ENCODE data around the gene NXNL1. TPM values are rescaled to one million over a fixed set of nuclear protein-coding genes. Genes with fewer than 3 reads are reported as not detected.

Gene NXNL1
- total and polyA plus RNA-seq, 2 experiments from 2014 or later = 0.16 TPM; not detected in 1

DNA sequence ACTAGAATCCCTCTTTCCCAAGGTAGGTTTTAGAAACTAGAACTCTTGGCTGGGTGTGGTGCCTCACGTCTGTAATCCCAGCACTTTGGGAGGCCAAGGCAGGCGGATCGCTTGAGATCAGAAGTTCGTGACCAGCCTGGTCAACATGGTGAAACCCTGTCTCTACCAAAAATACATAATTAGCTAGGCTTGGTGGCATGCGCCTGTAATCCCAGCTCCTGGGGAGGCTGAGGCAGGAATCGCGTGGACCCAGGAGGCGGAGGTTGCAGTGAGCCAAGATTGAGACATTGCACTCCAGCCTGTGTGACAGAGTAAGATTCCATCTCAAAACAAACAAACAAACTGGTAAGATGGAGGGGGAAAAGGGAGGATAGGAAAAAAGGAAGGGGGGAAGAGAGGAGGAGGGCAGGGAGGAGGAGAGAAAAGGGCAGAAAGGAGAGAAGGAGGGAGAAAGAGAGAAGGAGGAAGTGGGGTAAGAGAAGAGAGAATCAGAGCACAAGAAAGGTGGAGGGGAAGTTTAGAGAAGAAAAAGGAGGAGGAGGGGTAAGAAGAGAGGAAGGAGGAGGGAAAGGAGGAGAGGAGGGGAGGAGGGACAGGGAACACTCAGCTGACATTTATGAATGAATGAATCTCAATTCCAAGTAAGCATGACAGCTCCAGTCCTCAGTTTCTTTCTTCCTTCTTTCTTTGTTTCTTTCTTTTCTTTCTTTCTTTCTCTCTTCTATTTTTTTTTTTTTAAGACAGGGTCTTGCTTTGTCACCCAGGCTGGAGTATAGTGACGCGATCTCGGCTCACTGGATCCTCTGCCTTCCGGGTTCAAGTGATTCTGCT, 7.0 kb upstream of the NXNL1 start:
- TF ChIP-seq, protein P1, sequence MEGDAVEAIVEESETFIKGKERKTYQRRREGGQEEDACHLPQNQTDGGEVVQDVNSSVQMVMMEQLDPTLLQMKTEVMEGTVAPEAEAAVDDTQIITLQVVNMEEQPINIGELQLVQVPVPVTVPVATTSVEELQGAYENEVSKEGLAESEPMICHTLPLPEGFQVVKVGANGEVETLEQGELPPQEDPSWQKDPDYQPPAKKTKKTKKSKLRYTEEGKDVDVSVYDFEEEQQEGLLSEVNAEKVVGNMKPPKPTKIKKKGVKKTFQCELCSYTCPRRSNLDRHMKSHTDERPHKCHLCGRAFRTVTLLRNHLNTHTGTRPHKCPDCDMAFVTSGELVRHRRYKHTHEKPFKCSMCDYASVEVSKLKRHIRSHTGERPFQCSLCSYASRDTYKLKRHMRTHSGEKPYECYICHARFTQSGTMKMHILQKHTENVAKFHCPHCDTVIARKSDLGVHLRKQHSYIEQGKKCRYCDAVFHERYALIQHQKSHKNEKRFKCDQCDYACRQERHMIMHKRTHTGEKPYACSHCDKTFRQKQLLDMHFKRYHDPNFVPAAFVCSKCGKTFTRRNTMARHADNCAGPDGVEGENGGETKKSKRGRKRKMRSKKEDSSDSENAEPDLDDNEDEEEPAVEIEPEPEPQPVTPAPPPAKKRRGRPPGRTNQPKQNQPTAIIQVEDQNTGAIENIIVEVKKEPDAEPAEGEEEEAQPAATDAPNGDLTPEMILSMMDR (IDR thresholded peaks at IDR 0.05; ENCODE audit: low read depth, low read length) = no peak
- DNase-seq (ENCODE audit: low read depth in 1 of 2, low spot score in 1 of 2) = no peak
- H3K4me1 ChIP-seq (ENCODE audit: low read depth) = peaks cover 11% of the 10 kb centered on the region
- no peak overlapping the region for H3K27ac ChIP-seq
- no peaks in the 10 kb centered on the region for H3K36me3 ChIP-seq
- no peaks in the 10 kb centered on the region for H3K9me3 ChIP-seq (ENCODE audit: low read depth)
- peaks cover 2% of the 10 kb centered on the region for H3K27me3 ChIP-seq
- H3K4me3 ChIP-seq = no peak overlapping the region

DNA sequence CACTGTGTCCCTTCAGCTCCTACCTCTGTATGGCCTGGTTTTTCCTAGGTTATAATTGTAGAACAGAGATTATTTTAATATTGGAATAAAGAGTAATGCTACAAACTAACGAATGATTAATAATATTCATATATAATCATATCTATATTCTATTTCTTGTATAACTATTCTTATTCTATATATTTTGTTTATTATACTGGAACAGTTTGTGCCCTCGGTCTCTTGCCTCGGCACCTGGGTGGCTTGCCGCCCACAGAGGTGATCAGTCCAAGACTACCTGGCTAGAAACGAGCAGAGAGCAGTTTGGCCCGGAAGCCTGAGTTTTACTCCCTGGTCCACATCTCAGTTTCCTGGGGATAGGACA, 5.7 kb upstream of the NXNL1 start:
- H3K9me3 ChIP-seq (ENCODE audit: low read depth) = no peaks in the 10 kb centered on the region
- no peak for DNase-seq (ENCODE audit: low read depth in 1 of 2, low spot score in 1 of 2)
- H3K36me3 ChIP-seq = no peaks in the 10 kb centered on the region
- H3K27me3 ChIP-seq = peaks cover 2% of the 10 kb centered on the region
- no peak overlapping the region for H3K27ac ChIP-seq
- TF ChIP-seq, protein P1 (IDR thresholded peaks at IDR 0.05; ENCODE audit: low read depth, low read length) = no peak
- H3K4me1 ChIP-seq (ENCODE audit: low read depth) = peaks cover 9% of the 10 kb centered on the region
- no peak overlapping the region for H3K4me3 ChIP-seq

DNA sequence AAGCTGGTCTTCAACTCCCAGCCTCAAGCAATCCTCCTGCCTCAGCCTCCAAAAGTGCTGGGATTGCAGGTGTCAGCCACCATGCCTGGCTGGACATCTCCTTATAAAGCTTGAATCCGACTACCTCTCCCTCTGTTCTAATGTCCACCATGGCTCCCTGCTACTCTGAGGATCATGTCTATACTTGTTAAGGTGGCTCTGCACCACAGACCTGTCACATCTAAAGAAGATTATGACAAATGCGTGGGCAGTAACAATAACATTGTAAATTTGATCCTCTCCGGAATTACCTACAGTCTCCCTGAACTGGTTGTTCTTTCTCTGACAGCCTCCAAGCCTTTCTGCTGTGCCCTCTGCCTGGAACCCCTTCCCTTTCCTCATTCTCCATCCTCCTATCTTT, 1.8 kb downstream of the NXNL1 start:
- Histone ChIP-seq H3K27ac (no peak overlapping the region), H3K4me1 (ENCODE audit: low read depth) (no peaks in the 10 kb centered on the region), H3K27me3 (peaks cover 42% of the 10 kb centered on the region), H3K4me3 (no peak overlapping the region), H3K36me3 (no peaks in the 10 kb centered on the region), H3K9me3 (ENCODE audit: low read depth) (no peaks in the 10 kb centered on the region)
- TF ChIP-seq, protein P1 (IDR thresholded peaks at IDR 0.05; ENCODE audit: low read depth, low read length) = no peak
- DNase-seq (ENCODE audit: low read depth in 1 of 2, low spot score in 1 of 2) = no peak

DNA sequence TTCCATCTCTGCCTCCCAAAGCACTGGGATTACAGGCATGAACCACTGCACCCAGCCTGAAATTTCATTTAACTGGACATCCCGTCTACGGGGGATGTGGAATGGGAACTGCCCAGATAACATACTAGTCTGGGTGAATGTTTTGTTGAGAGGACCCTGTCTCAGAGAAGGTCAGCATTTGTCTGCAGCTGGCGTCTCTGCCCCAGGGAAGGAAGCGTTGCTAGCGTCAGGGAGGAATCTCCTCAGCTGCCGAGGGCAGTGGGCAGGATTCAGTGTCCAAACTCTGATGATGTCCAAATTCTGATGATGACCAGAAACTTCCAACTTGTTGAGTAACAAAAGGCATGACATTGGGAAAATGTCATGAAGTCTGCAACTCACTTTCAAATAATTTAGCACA, 3.1 kb downstream of the NXNL1 start:
- Histone ChIP-seq H3K4me3 (no peak overlapping the region), H3K9me3 (ENCODE audit: low read depth) (no peaks in the 10 kb centered on the region), H3K27me3 (peaks cover 46% of the 10 kb centered on the region), H3K27ac (no peak overlapping the region), H3K4me1 (ENCODE audit: low read depth) (no peaks in the 10 kb centered on the region), H3K36me3 (no peaks in the 10 kb centered on the region)
- TF ChIP-seq, protein P1 (IDR thresholded peaks at IDR 0.05; ENCODE audit: low read depth, low read length) = no peak
- DNase-seq (ENCODE audit: low read depth in 1 of 2, low spot score in 1 of 2) = no peak

DNA sequence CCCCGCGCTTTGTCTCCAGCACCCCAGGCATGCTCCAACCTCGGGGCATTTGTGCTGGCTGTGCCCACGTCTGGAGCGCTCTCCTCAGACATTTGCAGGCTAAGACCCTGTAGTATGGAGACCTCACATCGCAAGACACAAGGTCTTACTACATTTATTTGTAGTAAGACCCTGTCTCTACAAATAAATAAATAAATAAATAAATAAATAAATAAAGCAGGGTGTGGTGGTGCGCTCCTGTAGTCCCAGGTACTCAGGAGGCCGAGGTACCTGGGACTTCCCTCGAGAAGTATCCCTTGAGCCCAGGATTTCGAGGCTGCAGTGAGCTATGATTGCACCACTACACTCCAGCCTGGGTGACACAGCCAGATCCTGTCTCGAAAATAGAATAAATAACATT, 4.6 kb downstream of the NXNL1 start:
- H3K4me1 ChIP-seq (ENCODE audit: low read depth) = no peaks in the 10 kb centered on the region
- H3K36me3 ChIP-seq = no peaks in the 10 kb centered on the region
- DNase-seq (ENCODE audit: low read depth in 1 of 2, low spot score in 1 of 2) = no peak
- peaks cover 46% of the 10 kb centered on the region for H3K27me3 ChIP-seq
- H3K9me3 ChIP-seq (ENCODE audit: low read depth) = no peaks in the 10 kb centered on the region
- no peak overlapping the region for H3K4me3 ChIP-seq
- TF ChIP-seq, protein P1 (IDR thresholded peaks at IDR 0.05; ENCODE audit: low read depth, low read length) = no peak
- H3K27ac ChIP-seq = no peak overlapping the region
